DOHH2 (cell line): ENCODE measurements around the gene GRK1.

Source experiments
- EZH2phosphoT487 ChIP-seq: fragments of 200-600 bp; sonication (generic); IDR thresholded peaks from 2 replicates; pipeline ENCODE4 v1.6.1; 2017; ENCODE audit warnings: borderline replicate concordance, mild to moderate bottlenecking, antibody characterized with exemption, low read length, moderate library complexity, mixed read lengths
- TF ChIP-seq, protein P1 (sequence below): fragments of 200-600 bp; sonication (generic); IDR thresholded peaks from one replicate; pipeline ENCODE4 v1.5.1; 2014; ENCODE audit warnings: antibody characterized with exemption, mild to moderate bottlenecking, low read depth, low read length; ENCODE audit not compliant: poor library complexity, severe bottlenecking

DNA sequence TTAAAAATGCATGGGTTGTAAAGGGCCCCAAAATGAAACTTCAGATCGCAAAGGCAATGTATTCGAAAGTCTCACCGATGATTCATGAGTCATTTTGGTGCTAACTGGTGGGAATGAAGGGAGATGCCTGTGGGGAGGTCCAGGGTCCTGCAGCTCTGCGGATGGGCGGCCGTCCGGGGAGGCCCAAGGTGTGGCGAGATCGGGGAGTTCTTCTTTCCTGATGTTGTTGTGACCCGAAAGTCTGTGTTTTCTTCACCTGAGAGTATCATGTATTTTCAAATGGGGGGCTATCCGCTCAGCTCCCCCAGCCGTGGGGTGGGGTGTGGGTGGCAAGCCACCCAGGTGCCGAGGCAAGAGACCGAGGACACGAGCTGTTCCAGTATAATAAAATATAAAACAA is 46.0 kb upstream of the GRK1 start:
- TF ChIP-seq, protein P1, sequence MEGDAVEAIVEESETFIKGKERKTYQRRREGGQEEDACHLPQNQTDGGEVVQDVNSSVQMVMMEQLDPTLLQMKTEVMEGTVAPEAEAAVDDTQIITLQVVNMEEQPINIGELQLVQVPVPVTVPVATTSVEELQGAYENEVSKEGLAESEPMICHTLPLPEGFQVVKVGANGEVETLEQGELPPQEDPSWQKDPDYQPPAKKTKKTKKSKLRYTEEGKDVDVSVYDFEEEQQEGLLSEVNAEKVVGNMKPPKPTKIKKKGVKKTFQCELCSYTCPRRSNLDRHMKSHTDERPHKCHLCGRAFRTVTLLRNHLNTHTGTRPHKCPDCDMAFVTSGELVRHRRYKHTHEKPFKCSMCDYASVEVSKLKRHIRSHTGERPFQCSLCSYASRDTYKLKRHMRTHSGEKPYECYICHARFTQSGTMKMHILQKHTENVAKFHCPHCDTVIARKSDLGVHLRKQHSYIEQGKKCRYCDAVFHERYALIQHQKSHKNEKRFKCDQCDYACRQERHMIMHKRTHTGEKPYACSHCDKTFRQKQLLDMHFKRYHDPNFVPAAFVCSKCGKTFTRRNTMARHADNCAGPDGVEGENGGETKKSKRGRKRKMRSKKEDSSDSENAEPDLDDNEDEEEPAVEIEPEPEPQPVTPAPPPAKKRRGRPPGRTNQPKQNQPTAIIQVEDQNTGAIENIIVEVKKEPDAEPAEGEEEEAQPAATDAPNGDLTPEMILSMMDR: no peak
- no peak for TF ChIP-seq EZH2phosphoT487
